Measurements from ENCODE around the gene MPP3.
"Not testable (repeated sequence)": the region's sequence is repeated elsewhere in the genome, so short reads cannot be mapped to it uniquely, and the experiment has no call there.

MPP3 gene

GRCh38 chr17:43873091-43873490, 40.1 kb upstream of the MPP3 start:
- in situ Hi-C loops (cut with HindIII; ENCODE audit: low sequenced_read_pairs) = no loop called here
- TF ChIP-seq CTCF (IDR thresholded peaks at IDR 0.05; ENCODE audit: low read depth, low read length, missing control alignments) = no peak
- H3K4me3 ChIP-seq (ENCODE audit: low read depth, low read length) = no peak overlapping the region
- no peak for DNase-seq (ENCODE audit: low read depth)

GRCh38 chr17:43871946-43872690, 39.2 kb upstream of the MPP3 start:
- in situ Hi-C loops (cut with HindIII; ENCODE audit: low sequenced_read_pairs) = no loop called here
- no peak for DNase-seq (ENCODE audit: low read depth)
- no peak for TF ChIP-seq CTCF (IDR thresholded peaks at IDR 0.05; ENCODE audit: low read depth, low read length, missing control alignments)
- H3K4me3 ChIP-seq (ENCODE audit: low read depth, low read length) = no peak overlapping the region

- DNase-seq (ENCODE audit: low read depth); in situ Hi-C loops (cut with HindIII; ENCODE audit: low sequenced_read_pairs); H3K4me3 ChIP-seq (ENCODE audit: low read depth, low read length): not testable (repeated sequence)
These were observed 36.1 kb upstream of the MPP3 start for GRCh38 chr17:43869031-43869430.

GRCh38 chr17:43868226-43868994, 35.5 kb upstream of the MPP3 start:
- no peak for DNase-seq (ENCODE audit: low read depth)
- TF ChIP-seq CTCF (IDR thresholded peaks at IDR 0.05; ENCODE audit: low read depth, low read length, missing control alignments) = no peak
- in situ Hi-C loops (cut with HindIII; ENCODE audit: low sequenced_read_pairs) = no loop called here
- H3K4me3 ChIP-seq (ENCODE audit: low read depth, low read length) = no peak overlapping the region

GRCh38 chr17:43864161-43864984, 31.4 kb upstream of the MPP3 start:
- TF ChIP-seq CTCF (IDR thresholded peaks at IDR 0.05; ENCODE audit: low read depth, low read length, missing control alignments) = no peak
- no peak for DNase-seq (ENCODE audit: low read depth)
- in situ Hi-C loops (cut with HindIII; ENCODE audit: low sequenced_read_pairs) = no loop called here

GRCh38 chr17:43861960-43862359, 29.0 kb upstream of the MPP3 start:
- H3K4me3 ChIP-seq (ENCODE audit: low read depth, low read length) = no peak overlapping the region
- no peak for TF ChIP-seq CTCF (IDR thresholded peaks at IDR 0.05; ENCODE audit: low read depth, low read length, missing control alignments)
- in situ Hi-C loops (cut with HindIII; ENCODE audit: low sequenced_read_pairs) = no loop called here
- no peak for DNase-seq (ENCODE audit: low read depth)

More at GRCh38 chr17:43864161-43864984, 31.4 kb upstream of the MPP3 start:
- no peak overlapping the region for H3K4me3 ChIP-seq (ENCODE audit: low read depth, low read length)

Data from astrocyte of the cerebellum (primary cell).